IMR-90 (cell line): Measurements from ENCODE around the gene SPATA32. TPM values are rescaled to one million over a fixed set of nuclear protein-coding genes. Genes with fewer than 3 reads are reported as not detected.

ENCODE experiments used
- ATAC-seq: fragments of 200-7000 bp; cut with Tn5 transposase; 2 replicates; pipeline ENCODE4 v1.9.1; 2020; ENCODE audit warnings: low read depth, mild to moderate bottlenecking, moderate library complexity
- BruUV-seq: library from RNA; stranded (reverse); fragments of 400-500 nt; replicated peaks from 2 replicates; lab custom pipeline; 2021; lab: Mats Ljungman, UMichigan
- CTCF ChIA-PET: fragments of 300-600 bp; formaldehyde crosslinking; extraction: SDS; loops from one replicate; lab custom pipeline; 2021; ENCODE audit warnings: antibody characterized with exemption; lab: Yijun Ruan, JAX
- POLR2A ChIA-PET: fragments of 300-600 bp; sonication (Branson Sonifier 250); formaldehyde crosslinking; loops from one replicate; lab custom pipeline; 2022; ENCODE audit warnings: antibody characterized with exemption; ENCODE audit not compliant: unreplicated experiment; lab: Charles Lee
- DNase-seq: peaks from one replicate; pipeline ENCODE4 v3.0.0; 2013
- H2AFZ ChIP-seq: replicated peaks from 2 replicates; pipeline ENCODE3; 2013; ENCODE audit warnings: low read length, mild to moderate bottlenecking; ENCODE audit not compliant: poor library complexity
- H2AK5ac ChIP-seq: 2 replicates; pipeline ENCODE4 v1.6.1; 2013; ENCODE audit warnings: low read depth, low read length, inconsistent platforms
- H2AK9ac ChIP-seq: replicated peaks from 2 replicates; pipeline ENCODE3; 2013; ENCODE audit warnings: mild to moderate bottlenecking, low read depth, low read length, moderate library complexity; ENCODE audit not compliant: poor library complexity
- H2BK120ac ChIP-seq: 2 replicates; pipeline ENCODE4 v1.6.1; 2013; ENCODE audit warnings: low read depth, low read length, inconsistent platforms
- H2BK15ac ChIP-seq: 3 replicates; pipeline ENCODE4 v1.6.1; 2013; ENCODE audit warnings: low read depth, low read length, inconsistent platforms
- H2BK20ac ChIP-seq: 2 replicates; pipeline ENCODE4 v1.6.1; 2013; ENCODE audit warnings: low read depth, mild to moderate bottlenecking, inconsistent platforms, low read length, moderate library complexity
- H2BK5ac ChIP-seq: 2 replicates; pipeline ENCODE4 v1.6.1; 2013; ENCODE audit warnings: mild to moderate bottlenecking, low read depth, low read length, inconsistent platforms; ENCODE audit not compliant: poor library complexity, severe bottlenecking
- H3K14ac ChIP-seq: replicated peaks from 2 replicates; pipeline ENCODE4 v1.6.1; 2013; ENCODE audit warnings: low read depth, low read length, inconsistent platforms
- H3K18ac ChIP-seq: 2 replicates; pipeline ENCODE4 v1.6.1; 2013; ENCODE audit warnings: low read depth, low read length, control low read depth
- H3K23ac ChIP-seq: 2 replicates; pipeline ENCODE4 v1.6.1; 2013; ENCODE audit warnings: low read depth, low read length, inconsistent platforms
- H3K27ac ChIP-seq: 2 replicates; pipeline ENCODE4 v1.5.1; 2013; ENCODE audit warnings: mild to moderate bottlenecking, control low read depth, low read length; ENCODE audit not compliant: insufficient read depth
- H3K27me3 ChIP-seq: 2 replicates; pipeline ENCODE4 v1.6.1; 2013; ENCODE audit warnings: low read length; ENCODE audit not compliant: control insufficient read depth, insufficient read depth
- H3K36me3 ChIP-seq: 2 replicates; pipeline ENCODE4 v1.6.1; 2013; ENCODE audit warnings: low read length, mixed read lengths; ENCODE audit not compliant: control insufficient read depth, insufficient read depth
- H3K4ac ChIP-seq: 2 replicates; pipeline ENCODE4 v1.6.1; 2013; ENCODE audit warnings: low read depth, low read length, inconsistent platforms
- H3K4me1 ChIP-seq: 2 replicates; pipeline ENCODE4 v1.6.1; 2013; ENCODE audit warnings: low read length, mixed read lengths; ENCODE audit not compliant: control insufficient read depth, insufficient read depth
- H3K4me2 ChIP-seq: 2 replicates; pipeline ENCODE4 v1.6.1; 2013; ENCODE audit warnings: low read depth, mild to moderate bottlenecking, control low read depth, low read length, moderate library complexity
- H3K4me3 ChIP-seq: 2 replicates; pipeline ENCODE4 v1.5.1; 2013; ENCODE audit warnings: low read depth, mild to moderate bottlenecking, control low read depth, low read length, moderate library complexity; ENCODE audit not compliant: insufficient read depth
- H3K56ac ChIP-seq: 2 replicates; pipeline ENCODE4 v1.6.1; 2013; ENCODE audit warnings: low read length, inconsistent platforms; ENCODE audit not compliant: insufficient read depth; ENCODE audit errors: extremely low read depth
- H3K79me1 ChIP-seq, 2 experiments: 2 replicates each; pipeline ENCODE4 v1.6.1; 2013; ENCODE audit warnings: low read length in 2 of 2, inconsistent platforms in 1 of 2, low read depth in 1 of 2
- H3K9ac ChIP-seq: 2 replicates; pipeline ENCODE4 v1.6.1; 2013; ENCODE audit warnings: low read depth, low read length, control low read depth
- H3K9me1 ChIP-seq: 2 replicates; pipeline ENCODE4 v1.6.1; 2013; ENCODE audit warnings: low read length, inconsistent platforms; ENCODE audit not compliant: insufficient read depth
- H3K9me3 ChIP-seq: 2 replicates; pipeline ENCODE4 v1.6.1; 2013; ENCODE audit warnings: low read length; ENCODE audit not compliant: control insufficient read depth, insufficient read depth
- H4K20me1 ChIP-seq: 2 replicates; pipeline ENCODE4 v1.6.1; 2013; ENCODE audit warnings: low read length, inconsistent platforms; ENCODE audit not compliant: insufficient read depth
- H4K5ac ChIP-seq: 2 replicates; pipeline ENCODE4 v1.6.1; 2013; ENCODE audit warnings: mild to moderate bottlenecking, low read depth, low read length, control low read depth
- H4K8ac ChIP-seq, 2 experiments: 2 replicates each; pipeline ENCODE4 v1.6.1; 2013; ENCODE audit warnings: low read depth in 2 of 2, low read length in 2 of 2, control low read depth in 1 of 2, inconsistent platforms in 1 of 2
- H4K91ac ChIP-seq: 2 replicates; pipeline ENCODE4 v1.6.1; 2013; ENCODE audit warnings: low read depth, low read length, inconsistent platforms; ENCODE audit not compliant: insufficient read depth
- BHLHE40 ChIP-seq: fragments of 150-350 bp; IDR thresholded peaks from 2 replicates; pipeline ENCODE4 v1.6.1; 2016; ENCODE audit warnings: mild to moderate bottlenecking, low read depth, low read length
- CEBPB ChIP-seq: IDR thresholded peaks from 2 replicates; pipeline ENCODE4 v1.6.1; 2012; ENCODE audit warnings: low read depth, low read length, improper control_type of control experiment
- CHD1 ChIP-seq: IDR thresholded peaks from 2 replicates; pipeline ENCODE4 v1.6.1; 2012; ENCODE audit warnings: low read depth, low read length, improper control_type of control experiment
- CTCF ChIP-seq: conservative IDR thresholded peaks from 2 replicates; pipeline ENCODE4 v1.5.1; 2012; ENCODE audit warnings: mild to moderate bottlenecking, low read depth, low read length, improper control_type of control experiment
- ELK1 ChIP-seq: fragments of 150-350 bp; IDR thresholded peaks from 2 replicates; pipeline ENCODE4 v1.6.1; 2016; ENCODE audit warnings: low read depth, mild to moderate bottlenecking, low read length, moderate library complexity, borderline replicate concordance
- FOS ChIP-seq: fragments of 150-350 bp; IDR thresholded peaks from 2 replicates; pipeline ENCODE4 v1.6.1; 2016; ENCODE audit warnings: low read depth, low read length
- MAFK ChIP-seq: IDR thresholded peaks from 2 replicates; pipeline ENCODE4 v1.6.1; 2012; ENCODE audit warnings: low read depth, low read length, improper control_type of control experiment
- MAZ ChIP-seq: IDR thresholded peaks from 2 replicates; pipeline ENCODE4 v1.6.1; 2012; ENCODE audit warnings: low read depth, mild to moderate bottlenecking, low read length, improper control_type of control experiment, moderate library complexity, borderline replicate concordance
- MXI1 ChIP-seq: IDR thresholded peaks from 2 replicates; pipeline ENCODE4 v1.6.1; 2012; ENCODE audit warnings: low read depth, mild to moderate bottlenecking, low read length, moderate library complexity, borderline replicate concordance
- NFE2L2 ChIP-seq: fragments of 150-350 bp; IDR thresholded peaks from 2 replicates; pipeline ENCODE4 v1.6.1; 2016; ENCODE audit warnings: low read depth, mild to moderate bottlenecking, low read length
- POLR2A ChIP-seq: IDR thresholded peaks from 2 replicates; pipeline ENCODE4 v1.6.1; 2012; ENCODE audit warnings: mild to moderate bottlenecking, low read depth, low read length
- RAD21 ChIP-seq: IDR thresholded peaks from 2 replicates; pipeline ENCODE4 v1.6.1; 2012; ENCODE audit warnings: low read length, improper control_type of control experiment
- RCOR1 ChIP-seq: IDR thresholded peaks from 2 replicates; pipeline ENCODE4 v1.6.1; 2012; ENCODE audit warnings: mild to moderate bottlenecking, low read length, improper control_type of control experiment; ENCODE audit not compliant: insufficient replicate concordance
- RFX5 ChIP-seq: IDR thresholded peaks from 2 replicates; pipeline ENCODE4 v1.8.0; 2012; ENCODE audit warnings: low read depth, mild to moderate bottlenecking, low read length, moderate library complexity
- SMC3 ChIP-seq: fragments of 150-350 bp; IDR thresholded peaks from 2 replicates; pipeline ENCODE4 v1.6.1; 2016; ENCODE audit warnings: low read depth, mild to moderate bottlenecking, antibody characterized with exemption, low read length, moderate library complexity
- USF2 ChIP-seq: fragments of 150-350 bp; IDR thresholded peaks from 2 replicates; pipeline ENCODE4 v1.6.1; 2017; ENCODE audit warnings: mild to moderate bottlenecking, antibody characterized with exemption, low read length, low read depth
- WGBS, 2 experiments: methylation state at CpG; one replicate each; pipeline versions ENCODE4 v1.1.5 to v1.1.7; 2013; ENCODE audit warnings: missing lambda C conversion rate in 2 of 2; ENCODE audit not compliant: insufficient read length in 1 of 2; ENCODE audit errors: extremely low coverage in 2 of 2; 5-methylcytosine and 5-hydroxymethylcytosine counted together
- dilution Hi-C: fragments of 300-500 bp; cut with HindIII; formaldehyde crosslinking; loops from one replicate; pipeline ENCODE4 v1.14.3; 2018; ENCODE audit warnings: low sequenced_read_pairs; ENCODE audit not compliant: unreplicated experiment
- in situ Hi-C: fragments of 300-500 bp; cut with MboI; formaldehyde crosslinking; loops from 3 replicates; pipeline ENCODE4 v1.14.3; 2019; ENCODE audit warnings: low sequenced_read_pairs, inconsistent platforms, mixed read lengths
- intact Hi-C: fragments of 100-400 bp; cut with micrococcal nuclease; formaldehyde crosslinking; loops from 2 replicates; pipeline ENCODE4 v1.10.0; 2022
- polyA plus RNA-seq, 3 experiments: library from polyadenylated mRNA; depleted of rRNA; stranded (reverse); fragments of >200 nt; gene quantifications; 2 replicates each; pipeline ENCODE4 v1.2.3, GENCODE V29; 2012; ENCODE audit warnings: low replicate concordance in 1 of 3
- total RNA-seq: library from RNA; depleted of rRNA; stranded (reverse); fragments of >200 nt; gene quantifications from 2 replicates; pipeline ENCODE4 v1.2.3, GENCODE V29; 2012

SPATA32 gene
- total and polyA plus RNA-seq, 2 of the 4 experiments (the other 2 are of a cell fraction): 0.18 TPM; not detected in 1

GRCh38 chr17:45294506-45294905, 32.6 kb upstream of the SPATA32 start:
- peaks cover 82% of the 10 kb centered on the region for H4K20me1 ChIP-seq
- H4K91ac ChIP-seq: no peak overlapping the region
- H3K27me3 ChIP-seq: no peaks in the 10 kb centered on the region
- H2BK15ac ChIP-seq: no peak overlapping the region
- 0 out of 2 replicates have a peak overlapping the region, but pooled peaks have one; percentile 16 for H2BK20ac ChIP-seq
- H2BK5ac ChIP-seq: peak overlapping the region; percentile 75
- H3K4ac ChIP-seq: peak overlapping the region; percentile 71; the same call in 1 of the 2 replicates
- no peak overlapping the region; the same call in 1 of the 2 replicates for H2BK120ac ChIP-seq
- BruUV-seq: no TSS peak
- POLR2A ChIA-PET: no interaction called here
- 30% methylated on average over 2 of the region's 3 CpGs; no CpG with 5 or more reads in 1 of the 2 experiments for WGBS, 2 experiments
- H3K27ac ChIP-seq: peak overlapping the region; percentile 35; the same call in 1 of the 2 replicates
- peak overlapping the region; percentile 5; the same call in 1 of the 2 replicates for H3K56ac ChIP-seq
- H3K9me1 ChIP-seq: peaks cover 59% of the 10 kb centered on the region
- no peaks in the 10 kb centered on the region for H3K9me3 ChIP-seq
- in situ Hi-C loops: no loop called here
- intact Hi-C loops: loop anchor here (5.0 kb wide), 1 partner anchor 93 kb away; no protein-coding TSS in a partner anchor
- peaks cover 19% of the 10 kb centered on the region for H3K36me3 ChIP-seq
- CTCF ChIA-PET: interaction anchor here (1.0 kb wide), 1 partner anchor 18 kb away, joined by 3 read pairs; no protein-coding TSS in a partner anchor
- H2AK9ac ChIP-seq: no peak overlapping the region
- H3K79me1 ChIP-seq: peaks cover 52 to 90% of the 10 kb centered on the region in 2 experiments
- H4K8ac ChIP-seq: peak overlapping the region in 1 of 2 experiments; percentile 32; a peak in 1 of 4 replicates
- no peak overlapping the region for H2AFZ ChIP-seq
- peak overlapping the region; percentile 3; the same call in 1 of the 2 replicates for H3K9ac ChIP-seq
- peak overlapping the region; percentile 64 for H3K18ac ChIP-seq
- H3K4me3 ChIP-seq: no peak overlapping the region
- DNase-seq (peak; percentile 88), ATAC-seq (peak; percentile 61)
- no peak overlapping the region; the same call in 1 of the 2 replicates for H3K14ac ChIP-seq
- no peak for TF ChIP-seq ELK1
- no peak for TF ChIP-seq MAZ
- no peak for TF ChIP-seq RCOR1
- TF ChIP-seq MAFK: no peak
- TF ChIP-seq POLR2A: no peak
- no peak for TF ChIP-seq USF2
- no peak for TF ChIP-seq FOS
- no peak for TF ChIP-seq CHD1
- TF ChIP-seq RAD21: no peak
- TF ChIP-seq RFX5: no peak
- no peak for TF ChIP-seq BHLHE40
- no peak for TF ChIP-seq CEBPB
- no peak for TF ChIP-seq SMC3
- TF ChIP-seq CTCF: no peak
- no peak for TF ChIP-seq MXI1
- no peak for TF ChIP-seq NFE2L2
- H3K23ac ChIP-seq: 0 out of 2 replicates have a peak overlapping the region, but pooled peaks have one; percentile 50
- H4K5ac ChIP-seq: no peak overlapping the region; the same call in 1 of the 2 replicates
- no peak overlapping the region for H3K4me2 ChIP-seq
- dilution Hi-C loops: no loop called here
- H2AK5ac ChIP-seq: no peak overlapping the region
- H3K4me1 ChIP-seq: peaks cover 42% of the 10 kb centered on the region
